Measurements from ENCODE around the gene RIC3. TPM values are rescaled to one million over a fixed set of nuclear protein-coding genes. Genes with fewer than 3 reads are reported as not detected.

The RIC3 gene
- total RNA-seq, result 1 to 10 TPM; 3.4 to 4.8 TPM

GRCh38 chr11:8168485-8169257, at the start of gene RIC3:
TSS of gene RIC3 (minus strand) at chr11:8169025. CDS start at chr11:8168989, 36 bp downstream.
- Mint-ChIP-seq H3K36me3 (ENCODE audit: low read depth) (peaks cover 5% of the 10 kb centered on the region), H3K4me1 (peaks cover 19% of the 10 kb centered on the region), H3K27me3 (peaks cover 32% of the 10 kb centered on the region), H3K27ac (no peak within 1 kb of the TSS), H3K4me3 (peak within 1 kb of the TSS; percentile 65), H3K9me3 (no peaks in the 10 kb centered on the region)
- DNase-seq, result peak; percentile 36
- ChIA-PET CTCF (no interaction called here), POLR2A (no interaction called here)

GRCh38 chr11:8218409-8218808, 49.6 kb upstream of the RIC3 start:
- H3K4me3 Mint-ChIP-seq, result no peak overlapping the region
- H3K27ac Mint-ChIP-seq, result no peak overlapping the region
- H3K9me3 Mint-ChIP-seq, result no peaks in the 10 kb centered on the region
- H3K27me3 Mint-ChIP-seq, result peaks cover 8% of the 10 kb centered on the region
- H3K4me1 Mint-ChIP-seq, result peaks cover 3% of the 10 kb centered on the region
- ChIA-PET CTCF (no interaction called here), POLR2A (no interaction called here)
- no peaks in the 10 kb centered on the region for H3K36me3 Mint-ChIP-seq (ENCODE audit: low read depth)
- no peak for DNase-seq

GRCh38 chr11:8217926-8218325, 49.1 kb upstream of the RIC3 start:
- POLR2A ChIA-PET, result no interaction called here
- Mint-ChIP-seq H3K27me3 (peaks cover 8% of the 10 kb centered on the region), H3K27ac (no peak overlapping the region), H3K9me3 (no peaks in the 10 kb centered on the region), H3K4me1 (no peaks in the 10 kb centered on the region), H3K36me3 (ENCODE audit: low read depth) (no peaks in the 10 kb centered on the region), H3K4me3 (no peak overlapping the region)
- DNase-seq, result no peak
- CTCF ChIA-PET, result no interaction called here

- Mint-ChIP-seq H3K4me1 (no peaks in the 10 kb centered on the region), H3K4me3 (no peak overlapping the region), H3K27me3 (peaks cover 7% of the 10 kb centered on the region), H3K27ac (no peak overlapping the region), H3K36me3 (ENCODE audit: low read depth) (no peaks in the 10 kb centered on the region), H3K9me3 (no peaks in the 10 kb centered on the region)
- CTCF ChIA-PET, result no interaction called here
- no peak for DNase-seq
- POLR2A ChIA-PET, result no interaction called here
These were observed 48.3 kb upstream of the RIC3 start for GRCh38 chr11:8217136-8217535.

- H3K36me3 Mint-ChIP-seq (ENCODE audit: low read depth), result no peaks in the 10 kb centered on the region
- H3K27me3 Mint-ChIP-seq, result peaks cover 9% of the 10 kb centered on the region
- H3K4me1 Mint-ChIP-seq, result no peaks in the 10 kb centered on the region
- CTCF ChIA-PET, result no interaction called here
- no peaks in the 10 kb centered on the region for H3K9me3 Mint-ChIP-seq
- POLR2A ChIA-PET, result no interaction called here
- no peak overlapping the region for H3K4me3 Mint-ChIP-seq
- no peak overlapping the region for H3K27ac Mint-ChIP-seq
- no peak for DNase-seq
These were observed 44.6 kb upstream of the RIC3 start for GRCh38 chr11:8213376-8213775.

- H3K4me3 Mint-ChIP-seq, result no peak overlapping the region
- H3K27me3 Mint-ChIP-seq, result peaks cover 26% of the 10 kb centered on the region
- DNase-seq, result peak; percentile 23
- no peaks in the 10 kb centered on the region for H3K9me3 Mint-ChIP-seq
- no peaks in the 10 kb centered on the region for H3K4me1 Mint-ChIP-seq
- POLR2A ChIA-PET, result no interaction called here
- CTCF ChIA-PET, result no interaction called here
- H3K27ac Mint-ChIP-seq, result no peak overlapping the region
- H3K36me3 Mint-ChIP-seq (ENCODE audit: low read depth), result no peaks in the 10 kb centered on the region
These were observed 40.5 kb upstream of the RIC3 start for GRCh38 chr11:8209208-8209807.

GRCh38 chr11:8207080-8208000, 38.5 kb upstream of the RIC3 start:
- Mint-ChIP-seq H3K27me3 (peaks cover 22% of the 10 kb centered on the region), H3K27ac (no peak overlapping the region)
- DNase-seq, result no peak

GRCh38 chr11:8206251-8207079, 37.6 kb upstream of the RIC3 start:
- H3K4me1 Mint-ChIP-seq, result no peaks in the 10 kb centered on the region
- H3K4me3 Mint-ChIP-seq, result no peak overlapping the region
- H3K36me3 Mint-ChIP-seq (ENCODE audit: low read depth), result no peaks in the 10 kb centered on the region
- ChIA-PET CTCF (interaction anchor here (0.9 kb wide), 1 partner anchor 57 kb away, joined by 3 read pairs; the partner anchor contains the start of gene LMO1), POLR2A (no interaction called here)
- no peak overlapping the region for H3K27ac Mint-ChIP-seq
- H3K9me3 Mint-ChIP-seq, result no peaks in the 10 kb centered on the region
- H3K27me3 Mint-ChIP-seq, result peaks cover 22% of the 10 kb centered on the region
- no peak for DNase-seq

More at GRCh38 chr11:8207080-8208000, 38.5 kb upstream of the RIC3 start:
- no peaks in the 10 kb centered on the region for H3K9me3 Mint-ChIP-seq
- CTCF ChIA-PET, result interaction anchor here (0.9 to 1.0 kb wide), 2 partner anchors 15 to 56 kb away, joined by 3 read pairs; partner anchors contain the start of gene LMO1
- no peaks in the 10 kb centered on the region for H3K36me3 Mint-ChIP-seq (ENCODE audit: low read depth)
- no peak overlapping the region for H3K4me3 Mint-ChIP-seq
- no peaks in the 10 kb centered on the region for H3K4me1 Mint-ChIP-seq
- POLR2A ChIA-PET, result no interaction called here

GRCh38 chr11:8205566-8205965, 36.7 kb upstream of the RIC3 start:
- ChIA-PET CTCF (no interaction called here), POLR2A (no interaction called here)
- H3K9me3 Mint-ChIP-seq, result no peaks in the 10 kb centered on the region
- no peaks in the 10 kb centered on the region for H3K36me3 Mint-ChIP-seq (ENCODE audit: low read depth)
- H3K4me3 Mint-ChIP-seq, result no peak overlapping the region
- no peak overlapping the region for H3K27ac Mint-ChIP-seq
- H3K27me3 Mint-ChIP-seq, result peaks cover 21% of the 10 kb centered on the region
- DNase-seq, result no peak
- H3K4me1 Mint-ChIP-seq, result no peaks in the 10 kb centered on the region

GRCh38 chr11:8204596-8204995, 35.8 kb upstream of the RIC3 start:
- DNase-seq, result no peak
- H3K4me3 Mint-ChIP-seq, result no peak overlapping the region
- no peak overlapping the region for H3K27ac Mint-ChIP-seq
- H3K27me3 Mint-ChIP-seq, result peaks cover 24% of the 10 kb centered on the region
- no peaks in the 10 kb centered on the region for H3K36me3 Mint-ChIP-seq (ENCODE audit: low read depth)
- CTCF ChIA-PET, result no interaction called here
- no peaks in the 10 kb centered on the region for H3K9me3 Mint-ChIP-seq
- no peaks in the 10 kb centered on the region for H3K4me1 Mint-ChIP-seq
- POLR2A ChIA-PET, result no interaction called here

- H3K27me3 Mint-ChIP-seq, result peaks cover 26% of the 10 kb centered on the region
- DNase-seq, result no peak
- H3K4me1 Mint-ChIP-seq, result no peaks in the 10 kb centered on the region
- no peak overlapping the region for H3K4me3 Mint-ChIP-seq
- no peaks in the 10 kb centered on the region for H3K36me3 Mint-ChIP-seq (ENCODE audit: low read depth)
- POLR2A ChIA-PET, result no interaction called here
- CTCF ChIA-PET, result no interaction called here
- no peaks in the 10 kb centered on the region for H3K9me3 Mint-ChIP-seq
- no peak overlapping the region for H3K27ac Mint-ChIP-seq
These were observed 35.2 kb upstream of the RIC3 start for GRCh38 chr11:8204025-8204424.

GRCh38 chr11:8203414-8203715, 34.5 kb upstream of the RIC3 start:
- no peak for DNase-seq
- no peaks in the 10 kb centered on the region for H3K4me1 Mint-ChIP-seq
- POLR2A ChIA-PET, result no interaction called here
- H3K27me3 Mint-ChIP-seq, result peaks cover 26% of the 10 kb centered on the region
- H3K36me3 Mint-ChIP-seq (ENCODE audit: low read depth), result no peaks in the 10 kb centered on the region
- no peaks in the 10 kb centered on the region for H3K9me3 Mint-ChIP-seq
- H3K27ac Mint-ChIP-seq, result no peak overlapping the region
- H3K4me3 Mint-ChIP-seq, result no peak overlapping the region
- CTCF ChIA-PET, result interaction anchor here (1.0 kb wide), 1 partner anchor 10 kb away, joined by 4 read pairs; no protein-coding TSS in a partner anchor
